ENCODE measurements around the gene GALNT2. TPM values are rescaled to one million over a fixed set of nuclear protein-coding genes. Genes with fewer than 3 reads are reported as not detected.

GALNT2 gene
- 67.5 and 107 TPM in 2 replicates for total RNA-seq (ENCODE audit: low replicate concordance)

GRCh38 chr1:230066466-230067404 is at the start of gene GALNT2:
TSS of gene GALNT2 (plus strand) at chr1:230067238. CDS start at chr1:230067281, 43 bp downstream.

Measured in smooth muscle cell of the coronary artery (primary cell).